Peyer's patch (tissue), 4 donors: ENCODE measurements around the gene OR9A4. TPM values are rescaled to one million over a fixed set of nuclear protein-coding genes. Genes with fewer than 3 reads are reported as not detected.

Experiments used
- DNase-seq, 3 donors: peaks; one replicate each; pipeline ENCODE4 v3.0.0-alpha.2; 2017 to 2019
- H3K27ac ChIP-seq, 4 donors: fragments of 200-600 bp; sonication (generic); one replicate each; pipeline ENCODE4 v1.5.1; 2016 to 2019
- H3K27me3 ChIP-seq, 2 donors: fragments of 200-600 bp; sonication (generic); one replicate each; pipeline ENCODE4 v1.5.1; 2019
- H3K36me3 ChIP-seq, 3 donors: fragments of 200-600 bp; sonication (generic); one replicate each; pipeline ENCODE4 v1.5.1; 2016 to 2019
- H3K4me1 ChIP-seq, 4 donors: fragments of 200-600 bp; sonication (generic); one replicate each; pipeline ENCODE4 v1.5.1; 2016 to 2019
- H3K4me3 ChIP-seq, 4 donors: fragments of 200-600 bp; sonication (generic); 1 replicate in 3 of 4; 2 replicates in 1 of 4; pipeline ENCODE4 v1.5.1; 2016 to 2019; ENCODE audit warnings: mild to moderate bottlenecking in 1 of 4
- H3K9me3 ChIP-seq, 4 donors: fragments of 200-600 bp; sonication (generic); one replicate each; pipeline ENCODE4 v1.5.1; 2016 to 2019; ENCODE audit warnings: mild to moderate bottlenecking in 1 of 4
- CTCF ChIP-seq, 6 experiments: fragments of 450-650 bp in 4 of 6; fragments of 200-600 bp in 2 of 6; sonication (generic) in 1 of 6; IDR thresholded peaks; one replicate each; pipeline ENCODE4 v1.5.1; 2017 to 2019; ENCODE audit warnings: antibody characterized with exemption in 6 of 6, mild to moderate bottlenecking in 3 of 6, moderate library complexity in 1 of 6
- POLR2A ChIP-seq, 2 donors: fragments of 450-650 bp; IDR thresholded peaks; one replicate each; pipeline ENCODE4 v1.5.1; 2017; ENCODE audit warnings: antibody characterized with exemption in 2 of 2, mild to moderate bottlenecking in 2 of 2, moderate library complexity in 2 of 2
- total RNA-seq, 4 donors: library from RNA; depleted of rRNA; stranded (reverse); fragments of >200 nt; gene quantifications; one replicate each; pipeline ENCODE4 v1.1.0, GENCODE V29; 2016

Gene OR9A4
- total RNA-seq, 4 donors from 2014 or later = not detected

GRCh38 chr7:141906285-141906684, 9.9 kb upstream of the OR9A4 start:
- TF ChIP-seq POLR2A (IDR thresholded peaks at IDR 0.05) = no peak
- no peak for TF ChIP-seq CTCF (IDR thresholded peaks at IDR 0.05)
- H3K9me3 ChIP-seq = no peaks in the 10 kb centered on the region
- no peaks in the 10 kb centered on the region for H3K27me3 ChIP-seq
- no peak for DNase-seq
- no peaks in the 10 kb centered on the region for H3K36me3 ChIP-seq
- H3K4me1 ChIP-seq = no peaks in the 10 kb centered on the region
- H3K4me3 ChIP-seq = no peak overlapping the region
- no peak overlapping the region for H3K27ac ChIP-seq

GRCh38 chr7:141911391-141911790, 4.8 kb upstream of the OR9A4 start:
- no peak for TF ChIP-seq CTCF (IDR thresholded peaks at IDR 0.05)
- no peak for TF ChIP-seq POLR2A (IDR thresholded peaks at IDR 0.05)
- H3K27me3 ChIP-seq = no peaks in the 10 kb centered on the region
- no peaks in the 10 kb centered on the region for H3K9me3 ChIP-seq
- H3K36me3 ChIP-seq = no peaks in the 10 kb centered on the region
- no peak overlapping the region for H3K4me3 ChIP-seq
- no peak for DNase-seq
- no peaks in the 10 kb centered on the region for H3K4me1 ChIP-seq
- H3K27ac ChIP-seq = no peak overlapping the region

- Histone ChIP-seq H3K4me1 (no peaks in the 10 kb centered on the region), H3K4me3 (no peak overlapping the region), H3K27me3 (no peaks in the 10 kb centered on the region), H3K27ac (no peak overlapping the region), H3K36me3 (no peaks in the 10 kb centered on the region), H3K9me3 (no peaks in the 10 kb centered on the region)
- peak in 1 of 3 donors; percentile 49 for DNase-seq
- no peak for TF ChIP-seq POLR2A (IDR thresholded peaks at IDR 0.05)
- no peak for TF ChIP-seq CTCF (IDR thresholded peaks at IDR 0.05)
Observed at GRCh38 chr7:141915565-141915964, 634 bp upstream of the OR9A4 start.

GRCh38 chr7:141920281-141920680, 4.1 kb downstream of the OR9A4 start:
- Histone ChIP-seq H3K27me3 (no peaks in the 10 kb centered on the region), H3K9me3 (no peaks in the 10 kb centered on the region), H3K4me3 (no peak overlapping the region), H3K27ac (no peak overlapping the region), H3K4me1 (no peaks in the 10 kb centered on the region), H3K36me3 (no peaks in the 10 kb centered on the region)
- no peak for DNase-seq
- TF ChIP-seq POLR2A (IDR thresholded peaks at IDR 0.05) (no peak), CTCF (IDR thresholded peaks at IDR 0.05) (no peak)

GRCh38 chr7:141928146-141928844, 12.1 kb downstream of the OR9A4 start:
- no peaks in the 10 kb centered on the region for H3K36me3 ChIP-seq
- H3K9me3 ChIP-seq = no peaks in the 10 kb centered on the region
- no peak for TF ChIP-seq POLR2A (IDR thresholded peaks at IDR 0.05)
- no peak for DNase-seq
- H3K4me3 ChIP-seq = no peak overlapping the region
- no peaks in the 10 kb centered on the region for H3K4me1 ChIP-seq
- H3K27ac ChIP-seq = no peak overlapping the region
- no peaks in the 10 kb centered on the region for H3K27me3 ChIP-seq

GRCh38 chr7:141928845-141929195, 12.6 kb downstream of the OR9A4 start:
- Histone ChIP-seq H3K27ac (no peak overlapping the region), H3K4me1 (no peaks in the 10 kb centered on the region), H3K27me3 (no peaks in the 10 kb centered on the region), H3K9me3 (no peaks in the 10 kb centered on the region), H3K4me3 (no peak overlapping the region), H3K36me3 (no peaks in the 10 kb centered on the region)
- TF ChIP-seq CTCF (IDR thresholded peaks at IDR 0.05) (no peak), POLR2A (IDR thresholded peaks at IDR 0.05) (no peak)
- no peak for DNase-seq
